22Rv1 (cell line): Measurements from ENCODE around the gene SLC26A2.

ENCODE experiments used
- ZFX ChIP-seq: fragments of 450-650 bp; IDR thresholded peaks from 2 replicates; pipeline ENCODE4 v1.6.1; 2017; ENCODE audit warnings: antibody characterized with exemption, borderline replicate concordance
- TF ChIP-seq, protein P1 (sequence below): fragments of 450-650 bp; IDR thresholded peaks from 2 replicates; pipeline ENCODE4 v1.5.1; 2017; ENCODE audit warnings: mild to moderate bottlenecking

- TF ChIP-seq, protein P1, sequence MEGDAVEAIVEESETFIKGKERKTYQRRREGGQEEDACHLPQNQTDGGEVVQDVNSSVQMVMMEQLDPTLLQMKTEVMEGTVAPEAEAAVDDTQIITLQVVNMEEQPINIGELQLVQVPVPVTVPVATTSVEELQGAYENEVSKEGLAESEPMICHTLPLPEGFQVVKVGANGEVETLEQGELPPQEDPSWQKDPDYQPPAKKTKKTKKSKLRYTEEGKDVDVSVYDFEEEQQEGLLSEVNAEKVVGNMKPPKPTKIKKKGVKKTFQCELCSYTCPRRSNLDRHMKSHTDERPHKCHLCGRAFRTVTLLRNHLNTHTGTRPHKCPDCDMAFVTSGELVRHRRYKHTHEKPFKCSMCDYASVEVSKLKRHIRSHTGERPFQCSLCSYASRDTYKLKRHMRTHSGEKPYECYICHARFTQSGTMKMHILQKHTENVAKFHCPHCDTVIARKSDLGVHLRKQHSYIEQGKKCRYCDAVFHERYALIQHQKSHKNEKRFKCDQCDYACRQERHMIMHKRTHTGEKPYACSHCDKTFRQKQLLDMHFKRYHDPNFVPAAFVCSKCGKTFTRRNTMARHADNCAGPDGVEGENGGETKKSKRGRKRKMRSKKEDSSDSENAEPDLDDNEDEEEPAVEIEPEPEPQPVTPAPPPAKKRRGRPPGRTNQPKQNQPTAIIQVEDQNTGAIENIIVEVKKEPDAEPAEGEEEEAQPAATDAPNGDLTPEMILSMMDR = no peak
- no peak for TF ChIP-seq ZFX
Observed at GRCh38 chr5:149939546-149939945, 21.0 kb upstream of the SLC26A2 start.
